Fibroblast of lung (primary cell): Measurements from ENCODE around the gene ARPP21. TPM values are rescaled to one million over a fixed set of nuclear protein-coding genes. Genes with fewer than 3 reads are reported as not detected.

ENCODE experiments used
- DNase-seq, 2 donors: peaks; one replicate each; pipeline versions ENCODE4 v3.0.0 to v3.0.0-alpha.2; 2010; ENCODE audit warnings: low read depth in 2 of 2
- H2AFZ ChIP-seq: 2 replicates; pipeline ENCODE4 v1.5.1; 2012; ENCODE audit warnings: low read length, control low read depth, inconsistent platforms
- H3K27ac ChIP-seq: 2 replicates; pipeline ENCODE4 v1.5.1; 2011; ENCODE audit warnings: low read length, control low read depth; ENCODE audit not compliant: insufficient read depth
- H3K27me3 ChIP-seq: 2 replicates; pipeline ENCODE4 v1.5.1; 2011; ENCODE audit warnings: mild to moderate bottlenecking, low read length; ENCODE audit not compliant: control insufficient read depth, insufficient read depth
- H3K36me3 ChIP-seq: 2 replicates; pipeline ENCODE4 v1.5.1; 2011; ENCODE audit warnings: low read length; ENCODE audit not compliant: control insufficient read depth, insufficient read depth
- H3K4me1 ChIP-seq: 2 replicates; pipeline ENCODE4 v1.5.1; 2011; ENCODE audit warnings: low read length; ENCODE audit not compliant: control insufficient read depth, insufficient read depth; ENCODE audit errors: extremely low read depth
- H3K4me2 ChIP-seq: 2 replicates; pipeline ENCODE4 v1.5.1; 2011; ENCODE audit warnings: low read length, control low read depth; ENCODE audit not compliant: insufficient read depth; ENCODE audit errors: extremely low read depth
- H3K4me3 ChIP-seq, 4 experiments: fragments of 200-600 bp in 1 of 4; sonication (generic) in 1 of 4; replicated peaks in 1 of 4; 2 replicates each; pipeline ENCODE4 v1.5.1; 2011 to 2016; ENCODE audit warnings: low read length in 4 of 4, low read depth in 3 of 4, mild to moderate bottlenecking in 3 of 4, control low read depth in 2 of 4, inconsistent platforms in 1 of 4, mixed read lengths in 1 of 4; ENCODE audit not compliant: insufficient read depth in 1 of 4; ENCODE audit errors: control extremely low read depth in 1 of 4
- H3K79me2 ChIP-seq: 2 replicates; pipeline ENCODE4 v1.5.1; 2012; ENCODE audit warnings: mild to moderate bottlenecking, low read length, inconsistent platforms; ENCODE audit not compliant: control insufficient read depth, insufficient read depth
- H3K9ac ChIP-seq: 2 replicates; pipeline ENCODE4 v1.5.1; 2011; ENCODE audit warnings: mild to moderate bottlenecking, low read length, control low read depth; ENCODE audit not compliant: insufficient read depth
- H3K9me3 ChIP-seq: 2 replicates; pipeline ENCODE4 v1.5.1; 2012; ENCODE audit warnings: low read depth, low read length; ENCODE audit not compliant: control insufficient read depth, insufficient read depth
- H4K20me1 ChIP-seq: 2 replicates; pipeline ENCODE4 v1.5.1; 2011; ENCODE audit warnings: low read length; ENCODE audit not compliant: control insufficient read depth, insufficient read depth; ENCODE audit errors: extremely low read depth
- CTCF ChIP-seq, 2 donors: IDR thresholded peaks in 1 of 2; conservative IDR thresholded peaks in 1 of 2; 1 replicate in 1 of 2; 2 replicates in 1 of 2; pipeline ENCODE4 v1.5.1; 2011 to 2012; ENCODE audit warnings: low read length in 2 of 2, control low read depth in 1 of 2, inconsistent platforms in 1 of 2, low read depth in 1 of 2, mild to moderate bottlenecking in 1 of 2
- EZH2 ChIP-seq: IDR thresholded peaks from 2 replicates; pipeline ENCODE4 v1.5.1; 2012; ENCODE audit warnings: low read length, control low read depth, mild to moderate bottlenecking; ENCODE audit errors: missing control alignments
- polyA plus RNA-seq, 2 donors: library from polyadenylated mRNA; depleted of rRNA in 1 of 2; stranded (reverse) in 1 of 2; unstranded in 1 of 2; fragments of >200 nt; gene quantifications; 2 replicates each; pipeline ENCODE4 v1.2.1, GENCODE V29; 2011 to 2012; ENCODE audit warnings: missing spikeins in 1 of 2
- total RNA-seq: library from RNA; depleted of rRNA; stranded (reverse); fragments of >200 nt; gene quantifications from 2 replicates; pipeline ENCODE4 v1.2.1, GENCODE V29; 2014

Gene ARPP21
- total and polyA plus RNA-seq, 2 donors (not counting 1 experiment from before 2014, with no cell fraction given): not detected

GRCh38 chr3:35745351-35745750, 106.0 kb downstream of the ARPP21 start:
- Histone ChIP-seq H3K27me3 (no peaks in the 10 kb centered on the region), H3K27ac (no peak overlapping the region), H3K4me2 (no peak overlapping the region), H3K9ac (no peak overlapping the region), H4K20me1 (no peaks in the 10 kb centered on the region), H3K4me3 (no peak overlapping the region), H3K4me1 (no peaks in the 10 kb centered on the region), H2AFZ (no peak overlapping the region), H3K36me3 (no peaks in the 10 kb centered on the region), H3K79me2 (no peaks in the 10 kb centered on the region), H3K9me3 (no peaks in the 10 kb centered on the region)
- no peak for TF ChIP-seq CTCF (conservative IDR thresholded peaks at IDR 0.05 in 1 of 2, IDR thresholded peaks at IDR 0.05 in 1 of 2; ENCODE audit: low read depth in 1 of 2, low read length in 2 of 2)
- no peak for TF ChIP-seq EZH2
- no peak for DNase-seq

- H3K27me3 ChIP-seq: no peaks in the 10 kb centered on the region
- no peak overlapping the region for H3K4me3 ChIP-seq
- TF ChIP-seq EZH2 (no peak), CTCF (conservative IDR thresholded peaks at IDR 0.05 in 1 of 2, IDR thresholded peaks at IDR 0.05 in 1 of 2; ENCODE audit: low read depth in 1 of 2, low read length in 2 of 2) (no peak)
- no peaks in the 10 kb centered on the region for H3K4me1 ChIP-seq
- no peak overlapping the region for H2AFZ ChIP-seq
- H3K9ac ChIP-seq: no peak overlapping the region
- no peaks in the 10 kb centered on the region for H3K9me3 ChIP-seq
- no peak for DNase-seq
- H3K79me2 ChIP-seq: no peaks in the 10 kb centered on the region
- H4K20me1 ChIP-seq: no peaks in the 10 kb centered on the region
- no peak overlapping the region for H3K4me2 ChIP-seq
- H3K36me3 ChIP-seq: no peaks in the 10 kb centered on the region
- no peak overlapping the region for H3K27ac ChIP-seq
Observed at GRCh38 chr3:35745802-35746484, 106.6 kb downstream of the ARPP21 start.

- H3K9me3 ChIP-seq: no peaks in the 10 kb centered on the region
- no peak for DNase-seq
- no peaks in the 10 kb centered on the region for H3K79me2 ChIP-seq
- H3K9ac ChIP-seq: no peak overlapping the region
- H2AFZ ChIP-seq: no peak overlapping the region
- no peaks in the 10 kb centered on the region for H4K20me1 ChIP-seq
- no peaks in the 10 kb centered on the region for H3K27me3 ChIP-seq
- no peak overlapping the region for H3K4me3 ChIP-seq
- H3K36me3 ChIP-seq: no peaks in the 10 kb centered on the region
- no peak for TF ChIP-seq CTCF (conservative IDR thresholded peaks at IDR 0.05 in 1 of 2, IDR thresholded peaks at IDR 0.05 in 1 of 2; ENCODE audit: low read depth in 1 of 2, low read length in 2 of 2)
- TF ChIP-seq EZH2: no peak
- H3K4me2 ChIP-seq: no peak overlapping the region
- no peaks in the 10 kb centered on the region for H3K4me1 ChIP-seq
- H3K27ac ChIP-seq: no peak overlapping the region
Observed at GRCh38 chr3:35746492-35746891, 107.2 kb downstream of the ARPP21 start.
